ENCODE results near the gene CD84.
"Not testable (repeated sequence)": the region's sequence is repeated elsewhere in the genome, so short reads cannot be mapped to it uniquely, and the experiment has no call there.

The CD84 gene

GRCh38 chr1:160576884-160577283 lies 2.4 kb downstream of the CD84 start:
- Histone ChIP-seq H3K4me3 (ENCODE audit: low read depth in 1 of 5, low read length in 5 of 5) (peak overlapping the region in 1 of 5 donors; percentile 63), H3K27ac (ENCODE audit: low read depth, low read length) (no peak overlapping the region), H3K36me3 (ENCODE audit: control insufficient read depth in 5 of 5, insufficient read depth in 5 of 5, low read length in 5 of 5) (no peaks in the 10 kb centered on the region), H3K9ac (ENCODE audit: low read length in 5 of 5) (no peak overlapping the region), H3K4me1 (ENCODE audit: control insufficient read depth in 5 of 5, insufficient read depth in 5 of 5, low read length in 5 of 5) (peaks cover 0 to 24% (median 0%) of the 10 kb centered on the region in 5 donors), H3K27me3 (ENCODE audit: control insufficient read depth in 5 of 5, insufficient read depth in 4 of 5, low read length in 5 of 5) (no peaks in the 10 kb centered on the region), H3K9me3 (ENCODE audit: control insufficient read depth in 5 of 5, low read length in 5 of 5) (no peaks in the 10 kb centered on the region)

GRCh38 chr1:160576390-160576789 lies 2.9 kb downstream of the CD84 start:
- H3K4me1 ChIP-seq (ENCODE audit: control insufficient read depth in 5 of 5, insufficient read depth in 5 of 5, low read length in 5 of 5) = peaks cover 0 to 26% (median 0%) of the 10 kb centered on the region in 5 donors
- peak overlapping the region; percentile 56 for H3K27ac ChIP-seq (ENCODE audit: low read depth, low read length)
- H3K27me3 ChIP-seq (ENCODE audit: control insufficient read depth in 5 of 5, insufficient read depth in 4 of 5, low read length in 5 of 5) = no peaks in the 10 kb centered on the region
- H3K9me3 ChIP-seq (ENCODE audit: control insufficient read depth in 5 of 5, low read length in 5 of 5) = no peaks in the 10 kb centered on the region
- no peak overlapping the region for H3K9ac ChIP-seq (ENCODE audit: low read length in 5 of 5)
- no peaks in the 10 kb centered on the region for H3K36me3 ChIP-seq (ENCODE audit: control insufficient read depth in 5 of 5, insufficient read depth in 5 of 5, low read length in 5 of 5)
- no peak overlapping the region for H3K4me3 ChIP-seq (ENCODE audit: low read depth in 1 of 5, low read length in 5 of 5)

- Histone ChIP-seq H3K4me3 (ENCODE audit: low read depth in 1 of 5, low read length in 5 of 5) (peak overlapping the region in 1 of 5 donors; percentile 3), H3K9ac (ENCODE audit: low read length in 5 of 5) (no peak overlapping the region), H3K4me1 (ENCODE audit: control insufficient read depth in 5 of 5, insufficient read depth in 5 of 5, low read length in 5 of 5) (peaks cover 0 to 28% (median 0%) of the 10 kb centered on the region in 5 donors), H3K27me3 (ENCODE audit: control insufficient read depth in 5 of 5, insufficient read depth in 4 of 5, low read length in 5 of 5) (no peaks in the 10 kb centered on the region), H3K36me3 (ENCODE audit: control insufficient read depth in 5 of 5, insufficient read depth in 5 of 5, low read length in 5 of 5) (no peaks in the 10 kb centered on the region), H3K9me3 (ENCODE audit: control insufficient read depth in 5 of 5, low read length in 5 of 5) (no peaks in the 10 kb centered on the region), H3K27ac (ENCODE audit: low read depth, low read length) (peak overlapping the region; percentile 56)
Observed at GRCh38 chr1:160575112-160575664, 4.1 kb downstream of the CD84 start.

GRCh38 chr1:160570840-160571239 lies 8.5 kb downstream of the CD84 start:
- Histone ChIP-seq H3K36me3 (ENCODE audit: control insufficient read depth in 5 of 5, insufficient read depth in 5 of 5, low read length in 5 of 5) (no peaks in the 10 kb centered on the region), H3K4me3 (ENCODE audit: low read depth in 1 of 5, low read length in 5 of 5) (no peak overlapping the region), H3K27ac (ENCODE audit: low read depth, low read length) (no peak overlapping the region), H3K4me1 (ENCODE audit: control insufficient read depth in 5 of 5, insufficient read depth in 5 of 5, low read length in 5 of 5) (peaks cover 0 to 32% (median 0%) of the 10 kb centered on the region in 5 donors), H3K27me3 (ENCODE audit: control insufficient read depth in 5 of 5, insufficient read depth in 4 of 5, low read length in 5 of 5) (no peaks in the 10 kb centered on the region), H3K9ac (ENCODE audit: low read length in 5 of 5) (no peak overlapping the region), H3K9me3 (ENCODE audit: control insufficient read depth in 5 of 5, low read length in 5 of 5) (no peaks in the 10 kb centered on the region)

GRCh38 chr1:160569806-160570205 lies 9.5 kb downstream of the CD84 start:
- Histone ChIP-seq H3K36me3 (ENCODE audit: control insufficient read depth in 5 of 5, insufficient read depth in 5 of 5, low read length in 5 of 5) (no peaks in the 10 kb centered on the region), H3K4me3 (ENCODE audit: low read depth in 1 of 5, low read length in 5 of 5) (no peak overlapping the region), H3K27ac (ENCODE audit: low read depth, low read length) (no peak overlapping the region), H3K9me3 (ENCODE audit: control insufficient read depth in 5 of 5, low read length in 5 of 5) (no peaks in the 10 kb centered on the region), H3K9ac (ENCODE audit: low read length in 5 of 5) (no peak overlapping the region), H3K27me3 (ENCODE audit: control insufficient read depth in 5 of 5, insufficient read depth in 4 of 5, low read length in 5 of 5) (no peaks in the 10 kb centered on the region), H3K4me1 (ENCODE audit: control insufficient read depth in 5 of 5, insufficient read depth in 5 of 5, low read length in 5 of 5) (peaks cover 0 to 28% (median 0%) of the 10 kb centered on the region in 5 donors)

GRCh38 chr1:160567858-160568682 lies 11.2 kb downstream of the CD84 start:
- H3K9ac ChIP-seq (ENCODE audit: low read length in 5 of 5) = no peak overlapping the region
- no peak overlapping the region for H3K4me3 ChIP-seq (ENCODE audit: low read depth in 1 of 5, low read length in 5 of 5)
- no peaks in the 10 kb centered on the region for H3K36me3 ChIP-seq (ENCODE audit: control insufficient read depth in 5 of 5, insufficient read depth in 5 of 5, low read length in 5 of 5)
- H3K4me1 ChIP-seq (ENCODE audit: control insufficient read depth in 5 of 5, insufficient read depth in 5 of 5, low read length in 5 of 5) = peaks cover 0 to 20% (median 2%) of the 10 kb centered on the region in 5 donors
- no peaks in the 10 kb centered on the region for H3K27me3 ChIP-seq (ENCODE audit: control insufficient read depth in 5 of 5, insufficient read depth in 4 of 5, low read length in 5 of 5)
- H3K27ac ChIP-seq (ENCODE audit: low read depth, low read length) = no peak overlapping the region
- H3K9me3 ChIP-seq (ENCODE audit: control insufficient read depth in 5 of 5, low read length in 5 of 5) = peaks cover 0 to 5% (median 0%) of the 10 kb centered on the region in 5 donors

- Histone ChIP-seq H3K27ac (ENCODE audit: low read depth, low read length) (no peak overlapping the region), H3K9me3 (ENCODE audit: control insufficient read depth in 5 of 5, low read length in 5 of 5) (peaks cover 0 to 5% (median 0%) of the 10 kb centered on the region in 5 donors)
Observed at GRCh38 chr1:160567341-160567740, 12.0 kb downstream of the CD84 start.

GRCh38 chr1:160565564-160565963 lies 13.7 kb downstream of the CD84 start:
- H3K9me3 ChIP-seq (ENCODE audit: control insufficient read depth in 5 of 5, low read length in 5 of 5) = peaks cover 0 to 5% (median 0%) of the 10 kb centered on the region in 5 donors
- peak overlapping the region in 3 of 5 donors; percentile 23 to 42 (median 33) for H3K4me3 ChIP-seq (ENCODE audit: low read depth in 1 of 5, low read length in 5 of 5)
- H3K27ac ChIP-seq (ENCODE audit: low read depth, low read length) = no peak overlapping the region

More at GRCh38 chr1:160567341-160567740, 12.0 kb downstream of the CD84 start:
- H3K27me3 ChIP-seq (ENCODE audit: control insufficient read depth in 5 of 5, insufficient read depth in 4 of 5, low read length in 5 of 5) = no peaks in the 10 kb centered on the region
- no peak overlapping the region for H3K9ac ChIP-seq (ENCODE audit: low read length in 5 of 5)
- peaks cover 0 to 16% (median 2%) of the 10 kb centered on the region in 5 donors for H3K4me1 ChIP-seq (ENCODE audit: control insufficient read depth in 5 of 5, insufficient read depth in 5 of 5, low read length in 5 of 5)
- no peaks in the 10 kb centered on the region for H3K36me3 ChIP-seq (ENCODE audit: control insufficient read depth in 5 of 5, insufficient read depth in 5 of 5, low read length in 5 of 5)
- no peak overlapping the region for H3K4me3 ChIP-seq (ENCODE audit: low read depth in 1 of 5, low read length in 5 of 5)

GRCh38 chr1:160563230-160563629 lies 16.1 kb downstream of the CD84 start:
- H3K4me3 ChIP-seq (ENCODE audit: low read depth in 1 of 5, low read length in 5 of 5); H3K27ac ChIP-seq (ENCODE audit: low read depth, low read length); H3K27me3 ChIP-seq (ENCODE audit: control insufficient read depth in 5 of 5, insufficient read depth in 4 of 5, low read length in 5 of 5); H3K36me3 ChIP-seq (ENCODE audit: control insufficient read depth in 5 of 5, insufficient read depth in 5 of 5, low read length in 5 of 5); H3K9me3 ChIP-seq (ENCODE audit: control insufficient read depth in 5 of 5, low read length in 5 of 5); H3K4me1 ChIP-seq (ENCODE audit: control insufficient read depth in 5 of 5, insufficient read depth in 5 of 5, low read length in 5 of 5); H3K9ac ChIP-seq (ENCODE audit: low read length in 5 of 5): not testable (repeated sequence)

More at GRCh38 chr1:160565564-160565963, 13.7 kb downstream of the CD84 start:
- Histone ChIP-seq H3K27me3 (ENCODE audit: control insufficient read depth in 5 of 5, insufficient read depth in 4 of 5, low read length in 5 of 5) (no peaks in the 10 kb centered on the region), H3K9ac (ENCODE audit: low read length in 5 of 5) (no peak overlapping the region), H3K36me3 (ENCODE audit: control insufficient read depth in 5 of 5, insufficient read depth in 5 of 5, low read length in 5 of 5) (no peaks in the 10 kb centered on the region), H3K4me1 (ENCODE audit: control insufficient read depth in 5 of 5, insufficient read depth in 5 of 5, low read length in 5 of 5) (peaks cover 0 to 9% (median 2%) of the 10 kb centered on the region in 5 donors)

- H3K27me3 ChIP-seq (ENCODE audit: control insufficient read depth in 5 of 5, insufficient read depth in 4 of 5, low read length in 5 of 5); H3K27ac ChIP-seq (ENCODE audit: low read depth, low read length); H3K9me3 ChIP-seq (ENCODE audit: control insufficient read depth in 5 of 5, low read length in 5 of 5); H3K36me3 ChIP-seq (ENCODE audit: control insufficient read depth in 5 of 5, insufficient read depth in 5 of 5, low read length in 5 of 5); H3K9ac ChIP-seq (ENCODE audit: low read length in 5 of 5); H3K4me1 ChIP-seq (ENCODE audit: control insufficient read depth in 5 of 5, insufficient read depth in 5 of 5, low read length in 5 of 5); H3K4me3 ChIP-seq (ENCODE audit: low read depth in 1 of 5, low read length in 5 of 5): not testable (repeated sequence)
Observed at GRCh38 chr1:160562745-160563144, 16.6 kb downstream of the CD84 start.

Measured in subcutaneous abdominal adipose tissue (tissue), 5 donors.